ENCODE results near the gene EZH1.

- no peak for TF ChIP-seq CTCF (IDR thresholded peaks at IDR 0.05)
- no peak for TF ChIP-seq POLR2A (IDR thresholded peaks at IDR 0.05)
These were observed 65.8 kb downstream of the EZH1 start for GRCh38 chr17:42678951-42679491.
